Measurements from ENCODE around the gene RAB11FIP4.

Gene RAB11FIP4

DNA sequence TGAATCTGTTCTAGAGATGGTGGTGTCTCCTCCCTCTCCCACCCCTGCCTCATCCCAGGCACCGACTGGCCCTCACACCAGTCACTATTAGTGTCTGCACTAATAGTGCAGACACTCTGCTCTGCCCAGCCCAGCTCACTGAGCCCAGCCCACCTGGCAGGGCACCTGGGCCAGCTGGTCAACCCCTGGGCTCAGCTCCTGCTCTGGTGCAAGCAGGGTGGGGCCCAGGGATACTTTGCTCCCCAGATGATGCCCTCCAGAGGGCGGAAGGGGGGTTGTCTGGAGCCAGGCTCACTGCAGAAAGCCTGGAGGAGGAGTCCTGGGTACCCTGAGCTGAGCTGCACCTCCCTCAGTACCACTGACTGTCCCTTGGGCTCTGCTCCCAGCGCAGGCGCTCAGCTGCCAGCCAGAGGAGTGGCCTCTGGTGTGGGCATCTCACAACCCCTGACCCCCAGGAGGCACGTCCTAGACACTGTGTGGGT lies 14.5 kb downstream of the RAB11FIP4 start:
- in situ Hi-C loops (cut with MboI; ENCODE audit: low sequenced_read_pairs) = no loop called here

DNA sequence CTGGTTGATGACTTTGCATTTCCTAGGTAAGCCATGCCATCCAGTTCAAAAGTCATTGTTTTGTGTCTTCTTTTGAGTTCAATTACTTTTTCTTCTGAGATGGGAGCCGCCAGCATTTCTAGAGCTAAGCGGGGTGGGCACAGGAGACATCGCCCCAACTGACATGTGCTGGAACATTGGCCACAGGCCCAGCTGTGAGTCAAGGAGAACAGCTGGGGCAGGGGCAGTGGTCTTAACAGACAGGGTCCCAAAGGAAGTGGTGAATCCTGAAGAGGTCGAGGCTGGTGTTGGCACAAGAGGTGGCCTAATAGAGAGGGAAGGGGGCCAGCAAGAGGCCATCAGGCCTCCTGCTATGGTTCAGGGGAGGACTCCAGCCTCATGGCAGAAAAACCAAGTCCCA lies 17.1 kb downstream of the RAB11FIP4 start:
- in situ Hi-C loops (cut with MboI; ENCODE audit: low sequenced_read_pairs) = no loop called here

DNA sequence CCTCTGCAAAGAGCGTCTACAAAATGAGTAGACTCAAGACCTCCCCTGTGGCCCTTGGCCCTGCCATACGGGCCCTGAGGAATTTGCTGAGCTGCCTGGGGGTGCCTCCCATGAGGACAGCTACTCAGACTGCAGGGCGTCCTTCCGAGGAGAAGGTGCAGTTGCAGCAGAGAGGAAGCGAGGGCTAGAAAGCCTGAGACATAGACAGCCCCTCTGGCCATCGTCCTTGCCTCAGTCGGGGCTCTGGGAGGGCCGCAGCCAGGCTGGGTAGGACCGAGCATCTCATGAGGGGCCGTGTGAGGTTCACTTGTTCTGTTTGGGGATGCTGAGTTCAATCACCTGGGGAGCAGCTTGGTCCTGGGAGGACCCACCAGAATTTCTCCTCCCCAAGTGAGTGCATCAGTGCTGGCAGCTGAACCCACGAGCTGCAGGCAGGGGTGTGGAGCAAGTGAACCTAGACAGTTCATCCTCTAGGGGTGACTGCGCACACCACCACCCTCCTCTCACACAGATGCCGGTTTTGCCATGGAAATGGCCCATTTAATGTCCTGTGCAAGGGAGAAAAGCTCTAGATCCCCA lies 20.3 kb downstream of the RAB11FIP4 start:
- in situ Hi-C loops (cut with MboI; ENCODE audit: low sequenced_read_pairs) = no loop called here

DNA sequence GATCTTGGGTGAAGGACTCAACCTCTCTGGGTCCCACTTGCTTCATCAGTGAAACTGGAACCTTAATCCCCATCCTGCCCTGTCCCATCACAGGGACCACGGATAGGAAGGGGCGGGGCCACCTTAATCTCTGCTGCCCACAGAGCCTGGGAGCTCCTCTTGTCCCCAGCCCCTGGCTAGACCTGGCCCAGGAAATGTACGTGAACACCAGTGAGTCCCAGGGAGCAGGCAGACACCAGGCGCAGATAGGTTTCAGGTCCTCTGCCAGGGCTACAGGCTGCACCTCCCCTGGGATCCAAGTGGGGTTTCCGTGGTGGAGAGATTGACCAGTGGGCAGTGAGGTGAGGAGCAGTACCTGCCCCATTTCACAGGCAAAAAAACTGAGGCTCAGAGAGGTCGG lies 21.0 kb downstream of the RAB11FIP4 start:
- in situ Hi-C loops (cut with MboI; ENCODE audit: low sequenced_read_pairs) = no loop called here

DNA sequence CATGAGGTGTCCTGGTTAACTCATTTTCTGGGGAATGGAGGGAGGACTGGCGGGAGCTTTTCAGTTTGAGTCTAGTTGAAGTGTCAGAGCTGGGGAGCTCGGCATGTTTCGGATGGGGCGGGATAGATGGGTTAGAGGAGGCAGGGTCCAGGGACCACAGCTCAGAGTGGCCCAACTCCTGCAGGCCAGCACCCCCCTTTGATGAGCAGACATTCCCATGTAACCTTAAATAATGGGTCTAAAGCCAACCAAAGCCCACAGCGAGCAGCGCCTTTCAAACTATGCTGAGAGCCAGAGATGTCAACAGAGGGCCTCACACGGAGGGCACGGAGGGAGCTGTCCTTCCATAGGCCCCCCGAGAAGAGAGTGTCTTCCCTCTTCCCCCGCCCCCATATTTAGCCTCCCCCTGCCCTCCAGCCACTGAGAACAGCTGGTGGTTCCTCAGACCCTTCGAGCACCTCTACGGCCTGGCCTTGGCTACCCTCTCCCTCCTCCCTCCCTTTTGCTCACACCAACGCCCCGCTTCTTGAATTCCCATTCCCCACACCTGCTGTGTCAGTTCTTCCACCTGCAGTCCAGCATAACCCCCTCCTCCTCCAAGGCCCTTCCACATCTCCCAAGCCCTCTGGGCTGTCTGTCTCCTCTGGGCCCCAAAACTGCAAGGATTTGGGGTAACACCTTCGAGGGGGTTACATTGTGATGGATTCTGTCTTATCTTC lies 21.8 kb downstream of the RAB11FIP4 start:
- in situ Hi-C loops (cut with MboI; ENCODE audit: low sequenced_read_pairs) = no loop called here

DNA sequence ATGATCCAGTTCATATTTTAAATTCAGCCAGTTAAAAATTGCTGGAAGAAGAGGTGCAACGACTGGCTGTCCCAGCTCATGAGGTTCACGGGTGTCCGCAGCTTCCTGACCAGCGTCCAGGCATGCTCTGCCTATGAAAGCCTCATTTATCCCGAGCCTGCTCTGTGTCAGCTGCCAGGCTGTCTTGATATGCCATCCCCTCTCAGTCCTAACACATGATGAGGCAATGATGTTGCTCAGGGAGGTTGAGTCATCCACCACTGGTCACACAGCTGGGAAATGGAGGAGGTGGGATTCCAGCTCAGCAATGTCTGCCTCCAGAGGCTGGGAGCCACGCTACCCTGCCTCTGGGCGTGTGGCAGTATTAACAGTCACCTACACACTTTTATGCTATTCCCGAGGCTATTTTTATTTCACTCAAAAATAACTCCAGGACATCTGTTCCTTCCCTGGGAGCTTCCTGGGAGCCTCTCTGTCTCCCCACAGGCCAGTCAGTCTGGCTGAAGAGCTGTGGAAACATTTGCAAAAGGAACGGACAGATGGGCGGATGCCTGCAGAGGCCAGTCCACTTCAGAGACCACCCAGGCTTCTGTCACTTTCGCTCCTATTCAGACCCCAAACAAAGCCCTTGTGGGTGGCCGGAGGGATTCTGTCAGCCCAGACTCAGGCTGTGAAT lies 22.5 kb downstream of the RAB11FIP4 start:
- in situ Hi-C loops (cut with MboI; ENCODE audit: low sequenced_read_pairs) = no loop called here

DNA sequence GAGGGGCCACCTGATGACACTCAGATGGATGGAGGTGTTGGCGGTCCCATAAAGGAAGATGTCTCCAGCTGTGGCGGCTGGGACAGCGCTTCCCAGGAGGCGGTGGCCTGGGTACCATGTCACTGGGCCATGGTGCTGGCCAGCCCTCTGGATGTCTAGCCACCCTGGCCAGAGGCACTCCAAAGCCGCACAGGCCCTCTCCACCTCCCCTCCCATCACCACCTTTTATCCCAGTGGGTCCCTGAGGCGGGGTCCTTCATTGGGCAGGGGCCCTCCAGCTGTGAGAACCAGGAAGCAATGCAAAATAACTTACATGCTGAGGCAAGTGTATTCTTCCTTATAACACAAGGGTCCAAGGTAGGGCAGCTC lies 23.1 kb downstream of the RAB11FIP4 start:
- in situ Hi-C loops (cut with MboI; ENCODE audit: low sequenced_read_pairs) = no loop called here

DNA sequence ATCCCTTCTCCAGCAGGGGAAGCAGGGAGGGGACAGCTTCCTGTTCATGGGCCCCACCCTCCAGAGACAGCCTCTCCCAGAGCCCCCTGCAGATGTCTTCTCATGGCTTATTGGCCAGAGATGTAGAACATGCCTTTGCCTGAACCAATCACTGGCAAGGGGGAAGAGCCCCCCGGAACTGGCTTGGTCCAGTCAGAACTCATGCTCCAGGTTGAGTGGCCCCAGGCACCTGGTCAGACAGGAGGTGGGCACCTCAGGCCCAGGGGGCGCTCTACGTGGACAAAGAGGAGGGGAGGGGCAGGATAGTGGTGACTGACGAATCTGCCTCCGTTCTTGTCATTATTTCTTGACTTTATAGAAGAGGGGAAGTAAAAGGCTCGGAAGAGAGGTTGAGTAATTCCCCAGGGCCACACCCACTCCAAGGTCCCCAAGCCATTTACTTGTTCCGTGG lies 23.6 kb downstream of the RAB11FIP4 start:
- in situ Hi-C loops (cut with MboI; ENCODE audit: low sequenced_read_pairs) = no loop called here

DNA sequence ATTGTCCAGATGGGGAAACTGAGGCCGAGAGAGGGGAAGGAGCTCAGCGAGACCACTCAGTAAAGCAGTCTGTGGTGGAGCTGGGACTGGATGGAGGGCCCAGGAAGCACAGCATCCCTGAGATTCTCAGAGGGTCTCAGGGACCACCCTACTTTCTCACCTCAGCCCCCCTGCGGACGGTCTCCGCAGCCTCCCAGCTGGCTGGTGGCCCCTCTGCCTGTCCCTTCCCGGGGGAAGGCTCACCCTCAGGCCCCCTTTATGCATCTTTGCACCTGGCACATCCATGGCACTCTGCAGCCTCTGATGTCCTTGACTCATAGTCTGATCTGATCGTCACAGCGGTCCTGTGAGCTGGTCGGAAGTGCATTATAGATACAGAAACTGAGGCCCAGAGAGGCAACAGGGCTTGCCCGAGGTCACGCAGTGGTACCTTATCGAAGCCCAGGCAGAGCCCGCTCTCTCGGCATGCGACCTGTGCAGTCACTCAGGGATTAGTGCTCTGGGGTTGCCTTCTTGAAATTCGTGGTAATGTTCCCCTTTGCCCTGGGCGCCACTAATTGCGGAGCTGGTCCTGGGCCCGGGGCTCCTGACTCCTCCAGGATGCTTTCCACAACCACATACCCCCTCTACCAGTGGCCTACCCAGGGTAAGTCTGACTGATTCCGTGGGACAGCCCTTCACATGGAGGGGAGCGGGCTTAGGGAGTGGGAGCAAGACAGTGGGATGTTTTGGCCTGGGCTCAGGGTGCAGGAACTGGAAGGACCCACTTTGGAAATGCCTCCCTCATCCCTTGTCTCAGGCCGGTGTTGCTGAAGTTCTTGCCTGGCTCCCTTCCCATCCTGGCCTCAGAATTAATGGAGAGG lies 24.4 kb downstream of the RAB11FIP4 start:
- in situ Hi-C loops (cut with MboI; ENCODE audit: low sequenced_read_pairs) = no loop called here

DNA sequence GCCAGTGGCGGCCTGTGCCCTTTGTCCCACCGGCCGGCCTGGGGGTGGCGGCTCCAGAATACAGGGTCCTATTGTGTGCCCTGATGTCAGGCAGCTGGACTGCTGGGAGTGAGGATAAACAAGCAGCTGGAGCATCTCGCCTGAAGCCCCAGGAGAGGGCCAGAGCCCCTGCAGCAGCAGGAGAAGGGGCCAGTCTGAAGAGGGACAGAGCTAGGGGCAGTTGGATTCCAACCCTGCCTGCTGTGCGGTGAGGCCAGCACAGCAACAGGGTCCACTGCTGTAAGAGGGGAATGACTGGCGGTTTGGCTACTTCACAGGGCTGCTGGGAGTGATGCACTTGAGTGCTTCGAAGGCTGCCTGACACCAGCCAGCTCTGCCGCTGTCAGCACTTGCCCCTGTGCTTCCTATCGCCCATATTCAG lies 25.0 kb downstream of the RAB11FIP4 start:
- in situ Hi-C loops (cut with MboI; ENCODE audit: low sequenced_read_pairs) = no loop called here

DNA sequence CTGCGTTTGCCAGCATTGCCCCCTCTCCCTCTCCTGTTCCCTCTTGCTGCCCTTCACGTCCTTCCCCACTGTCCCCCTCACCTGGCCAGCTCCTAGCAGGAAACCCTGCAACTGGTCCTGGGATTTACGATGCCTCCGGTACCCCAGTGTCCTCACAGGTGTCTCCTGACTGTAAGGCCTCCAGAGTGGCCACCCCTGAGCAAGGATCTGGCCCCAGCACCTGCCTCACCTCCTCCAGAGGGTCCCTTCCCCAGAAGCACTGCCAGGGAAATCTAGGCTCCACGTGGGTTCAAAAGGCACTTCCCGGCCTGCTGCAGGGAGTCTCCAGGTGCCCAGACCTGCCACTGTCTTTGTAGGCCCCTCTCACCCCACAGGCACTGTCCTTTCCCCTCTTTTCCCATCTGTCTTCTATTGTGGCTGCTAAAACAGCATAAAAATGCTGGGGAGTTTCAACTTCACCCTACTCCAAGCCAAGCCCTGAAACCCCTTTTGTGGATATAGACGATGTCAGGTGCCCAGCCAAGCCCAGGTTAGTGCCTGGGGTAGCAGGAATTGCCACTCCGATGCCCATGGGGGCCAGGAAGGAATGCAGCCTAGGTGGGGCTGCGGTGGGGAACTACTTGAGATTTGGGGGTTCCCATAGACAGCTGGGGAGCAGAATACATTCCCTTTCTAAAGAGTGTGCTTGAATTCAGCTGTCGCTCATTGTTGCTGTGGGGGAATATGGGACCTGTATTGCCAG lies 25.7 kb downstream of the RAB11FIP4 start:
- in situ Hi-C loops (cut with MboI; ENCODE audit: low sequenced_read_pairs) = no loop called here

DNA sequence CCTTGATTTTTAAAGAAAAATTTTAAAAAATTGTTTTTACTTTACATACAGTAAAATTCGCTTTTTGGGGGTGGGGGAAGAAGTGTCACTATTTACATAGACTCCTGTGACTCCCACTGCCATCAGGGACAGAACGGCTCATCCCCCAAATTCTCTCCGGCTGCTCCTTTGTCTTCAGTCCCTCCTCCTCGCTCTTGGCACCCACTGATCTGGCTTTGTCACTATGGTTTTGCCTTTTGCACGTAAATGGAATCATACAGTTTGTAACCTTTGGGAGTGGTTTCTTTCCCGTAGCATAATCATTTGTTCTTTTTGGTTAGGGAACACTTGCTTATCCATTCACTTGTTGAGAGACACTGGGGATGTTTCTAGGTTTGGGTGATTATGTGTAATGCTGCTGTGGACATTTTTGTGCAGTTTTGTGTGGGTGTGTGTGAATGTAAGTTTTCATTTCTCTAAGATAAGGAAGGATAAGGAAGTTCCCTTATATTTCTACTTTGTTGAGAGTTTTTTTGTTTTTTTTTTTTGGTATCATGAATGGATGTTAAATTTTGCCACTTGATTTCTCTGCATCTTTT lies 27.4 kb downstream of the RAB11FIP4 start:
- in situ Hi-C loops (cut with MboI; ENCODE audit: low sequenced_read_pairs) = no loop called here

DNA sequence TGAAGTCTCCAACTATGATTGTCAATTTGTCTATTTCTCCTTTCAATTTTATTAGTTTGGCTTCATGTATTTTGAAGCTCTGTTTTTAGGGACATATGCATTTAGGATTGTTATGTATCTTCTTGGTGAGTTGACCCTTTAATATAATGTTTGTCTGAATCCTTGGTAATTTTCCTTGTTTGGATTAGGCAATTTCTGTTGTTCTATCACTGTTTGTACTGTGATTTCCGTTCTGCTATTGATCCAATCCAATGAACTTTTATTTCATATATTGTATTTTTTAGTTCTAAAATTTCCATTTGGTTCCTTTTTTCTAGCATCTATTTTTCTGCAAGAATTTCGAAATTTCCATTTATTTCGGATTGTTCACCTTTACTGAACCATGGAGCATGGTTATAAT lies 31.0 kb downstream of the RAB11FIP4 start:
- in situ Hi-C loops (cut with MboI; ENCODE audit: low sequenced_read_pairs) = no loop called here

DNA sequence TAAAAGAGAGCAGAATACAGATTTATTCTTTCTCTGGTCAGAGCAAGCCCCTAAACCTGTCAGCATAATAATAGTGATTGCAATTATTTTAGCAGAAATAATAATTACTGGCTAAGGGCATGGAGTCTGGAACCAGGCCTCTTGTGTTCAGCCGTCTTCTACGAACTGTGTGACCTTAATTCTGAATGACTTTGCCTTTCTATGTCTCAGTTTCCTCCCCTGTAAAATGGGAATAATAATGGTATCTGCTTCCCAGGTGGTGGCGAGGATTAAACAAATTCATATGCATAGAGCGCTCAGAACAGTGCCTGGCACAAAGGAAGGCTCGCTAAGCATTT lies 33.4 kb downstream of the RAB11FIP4 start:
- in situ Hi-C loops (cut with MboI; ENCODE audit: low sequenced_read_pairs) = no loop called here

DNA sequence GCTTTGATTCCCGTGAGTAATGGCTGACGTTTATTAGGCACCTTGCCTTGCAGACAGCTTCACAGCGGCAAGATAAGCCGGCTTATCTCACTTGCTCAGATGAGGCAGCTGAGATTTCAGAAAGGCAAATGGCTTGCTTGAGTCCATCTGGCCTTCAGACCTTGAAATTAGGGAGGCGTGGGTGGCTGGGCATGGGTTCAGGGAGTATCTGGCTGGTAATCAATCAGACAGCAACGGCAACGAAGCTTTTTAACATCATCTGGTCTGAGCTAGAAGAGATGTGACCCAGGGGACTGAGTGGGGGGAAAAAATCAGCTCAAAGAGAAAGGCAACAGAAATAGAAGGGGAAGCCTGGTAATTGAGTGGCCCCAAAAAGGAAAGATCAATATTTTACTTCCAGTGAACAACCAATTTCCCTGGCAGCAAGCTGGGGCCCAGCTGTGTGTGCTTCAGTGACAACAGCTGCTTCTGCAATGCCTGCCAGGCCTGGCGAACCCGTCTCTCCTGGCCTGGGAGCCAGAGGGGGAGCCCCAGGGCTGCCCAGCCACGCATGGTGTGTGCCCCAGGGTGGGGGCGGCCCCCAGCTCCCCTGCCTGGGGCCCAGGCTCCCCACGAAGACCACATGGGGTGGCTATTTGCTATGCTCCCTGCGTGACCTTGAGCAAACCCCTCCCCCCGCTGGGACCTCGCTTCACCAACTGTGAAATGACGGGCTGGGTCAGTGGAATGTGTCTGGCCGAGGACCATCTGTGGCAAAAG lies 34.0 kb downstream of the RAB11FIP4 start:
- in situ Hi-C loops (cut with MboI; ENCODE audit: low sequenced_read_pairs) = no loop called here

DNA sequence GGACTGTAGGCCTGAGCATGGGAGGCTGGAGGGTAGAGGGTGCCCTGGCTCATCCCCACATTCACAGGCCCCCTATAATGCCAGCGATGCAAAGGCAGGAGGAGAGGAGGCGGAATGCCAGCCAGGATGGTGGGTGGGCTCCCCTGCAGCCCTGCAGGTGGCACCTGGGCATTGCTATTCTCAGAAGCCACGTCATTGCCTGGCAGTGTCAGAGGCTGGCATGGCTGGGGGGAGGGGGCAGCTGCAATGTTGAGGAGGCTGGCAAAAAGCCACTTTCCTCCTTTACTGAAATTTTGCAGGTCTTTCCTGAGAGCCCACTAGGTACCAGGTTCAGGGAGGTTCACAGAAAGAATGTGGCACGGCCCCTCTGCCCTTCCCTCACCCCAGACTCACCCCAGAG lies 36.2 kb downstream of the RAB11FIP4 start:
- in situ Hi-C loops (cut with MboI; ENCODE audit: low sequenced_read_pairs) = no loop called here

DNA sequence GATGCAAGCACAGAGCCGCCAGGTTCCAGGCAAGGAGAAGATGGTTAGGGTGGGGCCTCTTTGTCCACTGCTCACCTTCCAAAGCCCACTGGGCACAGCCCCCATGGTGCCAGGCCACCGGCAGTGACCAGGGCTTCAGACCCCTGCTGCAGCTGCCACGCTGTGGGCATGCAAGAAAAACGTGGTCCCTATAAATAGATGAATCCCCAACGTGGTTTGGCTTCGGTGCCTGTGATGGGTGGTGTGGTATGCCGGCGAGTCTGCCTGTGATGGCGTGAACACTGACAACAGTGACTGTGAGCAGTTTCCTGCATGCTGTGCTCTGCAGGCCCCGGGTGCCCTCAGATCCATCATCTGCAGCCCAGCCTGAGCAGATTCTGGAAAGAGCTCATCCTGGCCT lies 36.6 kb downstream of the RAB11FIP4 start:
- in situ Hi-C loops (cut with MboI; ENCODE audit: low sequenced_read_pairs) = no loop called here

DNA sequence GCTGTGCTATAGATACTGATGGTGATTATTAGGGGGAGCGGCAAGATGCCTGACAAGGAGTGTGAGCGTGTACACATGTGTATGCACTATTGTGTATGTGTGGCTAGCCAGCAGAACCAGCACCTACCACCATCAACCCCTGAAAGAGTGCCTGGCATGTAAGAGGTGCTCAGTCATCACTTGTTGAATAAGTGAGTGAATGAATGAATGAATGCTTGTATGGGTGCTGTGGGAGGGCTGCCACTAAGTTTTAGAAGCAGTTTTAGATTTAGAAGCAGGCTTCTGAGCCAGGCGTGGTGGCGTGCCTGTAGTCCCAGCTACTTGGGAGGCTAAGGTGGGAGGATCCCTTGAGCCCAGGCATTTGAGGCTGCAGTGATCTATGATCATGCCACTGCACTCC lies 37.0 kb downstream of the RAB11FIP4 start:
- in situ Hi-C loops (cut with MboI; ENCODE audit: low sequenced_read_pairs) = no loop called here

DNA sequence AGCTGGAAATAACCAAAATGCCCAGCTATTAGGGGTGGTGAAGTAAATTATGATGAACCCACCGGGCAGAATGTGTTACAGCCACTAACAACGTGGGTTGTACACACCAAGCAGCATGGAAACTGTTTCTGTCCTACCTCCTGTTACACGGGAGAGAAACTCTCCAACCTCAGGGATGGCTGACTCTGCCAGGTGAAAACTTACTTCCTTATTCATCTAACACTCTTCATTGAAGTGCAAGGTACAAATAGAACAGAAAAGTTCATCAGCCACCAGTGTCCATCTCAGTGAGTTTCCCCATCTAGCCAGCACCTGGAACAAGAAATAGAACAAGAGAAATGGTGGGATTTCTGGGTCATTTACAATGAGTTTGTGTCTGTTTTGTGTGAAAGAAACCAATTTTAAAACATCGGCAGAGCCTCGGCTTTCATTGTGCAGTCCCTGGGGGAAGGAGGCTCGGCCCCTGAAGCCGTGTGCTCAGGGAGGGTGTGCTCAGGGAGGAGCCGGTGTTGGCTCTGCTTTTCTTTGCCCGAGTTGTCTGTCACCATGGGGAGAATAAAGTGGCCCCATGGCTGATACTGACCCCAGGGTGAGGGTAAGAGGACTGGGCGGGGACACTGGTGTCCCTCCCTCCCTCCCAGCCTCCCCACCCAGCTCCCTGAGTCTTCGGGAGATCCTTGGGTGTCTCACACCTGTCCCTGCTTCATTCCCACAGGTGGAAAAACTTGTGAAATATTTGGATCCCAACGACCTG lies 39.8 kb downstream of the RAB11FIP4 start:
- in situ Hi-C loops (cut with MboI; ENCODE audit: low sequenced_read_pairs) = no loop called here

Measured in hTERT RPE-1 (cell line).